HepG2 (cell line): ENCODE results near the gene USP36. TPM values are rescaled to one million over a fixed set of nuclear protein-coding genes. Genes with fewer than 3 reads are reported as not detected.

Experiments
- AGO2 ChIP-seq: fragments of 200-400 bp; formaldehyde crosslinking; optimal IDR thresholded peaks from 2 replicates; pipeline ENCODE3; 2017; ENCODE audit warnings: mild to moderate bottlenecking, low read depth, low read length, moderate library complexity
- ELF1 ChIP-seq: sonication (generic); formaldehyde crosslinking; IDR thresholded peaks from 2 replicates; pipeline ENCODE4 v1.4.0; 2020; ENCODE audit warnings: missing genetic modification reagents
- GATAD1 ChIP-seq: IDR thresholded peaks from 2 replicates; pipeline ENCODE4 v1.6.1; 2016; ENCODE audit warnings: missing genetic modification reagents, missing compliant biosample characterization
- HOXA5 ChIP-seq: sonication (generic); formaldehyde crosslinking; IDR thresholded peaks from 2 replicates; pipeline ENCODE4 v1.4.0; 2020; ENCODE audit warnings: missing genetic modification reagents
- KAT8 ChIP-seq: IDR thresholded peaks from 2 replicates; pipeline ENCODE4 v1.6.1; 2016; ENCODE audit warnings: missing genetic modification reagents, missing compliant biosample characterization
- KLF11 ChIP-seq: IDR thresholded peaks from 2 replicates; pipeline ENCODE4 v1.6.1; 2016; ENCODE audit warnings: missing compliant biosample characterization
- KMT2A ChIP-seq: sonication (generic); formaldehyde crosslinking; IDR thresholded peaks from 2 replicates; pipeline ENCODE4 v1.4.0; 2020; ENCODE audit warnings: missing genetic modification reagents
- MXD1 ChIP-seq: sonication (generic); formaldehyde crosslinking; IDR thresholded peaks from 2 replicates; pipeline ENCODE4 v1.4.0; 2020; ENCODE audit warnings: mild to moderate bottlenecking, missing genetic modification reagents
- NFAT5 ChIP-seq: sonication (generic); formaldehyde crosslinking; IDR thresholded peaks from 2 replicates; pipeline ENCODE4 v1.4.0; 2020; ENCODE audit warnings: missing genetic modification reagents
- NFKBIZ ChIP-seq: IDR thresholded peaks from 2 replicates; pipeline ENCODE4 v1.6.1; 2018; ENCODE audit warnings: missing genetic modification reagents, missing compliant biosample characterization
- RBM22 ChIP-seq: fragments of 200-400 bp; formaldehyde crosslinking; optimal IDR thresholded peaks from 2 replicates; pipeline ENCODE3; 2017; ENCODE audit warnings: mild to moderate bottlenecking, low read length, moderate library complexity
- RERE ChIP-seq: IDR thresholded peaks from 2 replicates; pipeline ENCODE4 v1.6.1; 2016; ENCODE audit warnings: low read depth, missing genetic modification reagents, missing compliant biosample characterization
- TSC22D2 ChIP-seq: sonication (generic); formaldehyde crosslinking; IDR thresholded peaks from 2 replicates; pipeline ENCODE4 v1.5.1; 2020; ENCODE audit warnings: missing genetic modification reagents, mild to moderate bottlenecking, borderline replicate concordance
- XRCC5 ChIP-seq: fragments of 200-400 bp; formaldehyde crosslinking; optimal IDR thresholded peaks from 2 replicates; pipeline ENCODE3; 2017; ENCODE audit warnings: mild to moderate bottlenecking, low read length
- ZNF589 ChIP-seq: sonication (generic); formaldehyde crosslinking; conservative IDR thresholded peaks from 2 replicates; pipeline ENCODE4 v1.8.0; 2022; ENCODE audit warnings: mild to moderate bottlenecking, moderate library complexity, missing genetic modification reagents
- ZNF761 ChIP-seq: sonication (generic); formaldehyde crosslinking; conservative IDR thresholded peaks from 2 replicates; pipeline ENCODE4 v1.4.0; 2020; ENCODE audit warnings: mild to moderate bottlenecking, missing genetic modification reagents
- ZNF841 ChIP-seq: sonication (generic); formaldehyde crosslinking; IDR thresholded peaks from 2 replicates; pipeline ENCODE4 v1.8.1; 2023; ENCODE audit warnings: missing genetic modification reagents, borderline replicate concordance
- polyA plus RNA-seq, 8 experiments: library from polyadenylated mRNA; depleted of rRNA in 3 of 8; stranded (reverse) in 7 of 8; unstranded in 1 of 8; fragments of >200 nt; fragmentation: Illumina TruSeq in 4 of 8; extraction: Trizol in 4 of 8; gene quantifications; 2 replicates each; pipeline versions ENCODE4 v1.2.1 to v1.2.3, GENCODE V29; 2011 to 2016; ENCODE audit warnings: low read depth in 4 of 8, missing spikeins in 1 of 8, mixed read lengths in 1 of 8; ENCODE audit not compliant: insufficient read depth in 1 of 8
- total RNA-seq, 5 experiments: library from RNA; depleted of rRNA; stranded (reverse); fragments of >200 nt; fragmentation: Illumina TruSeq; extraction: Trizol; gene quantifications; 2 replicates each; pipeline ENCODE4 v1.2.3, GENCODE V29; 2016; ENCODE audit warnings: low read depth in 1 of 5

The USP36 gene
- total and polyA plus RNA-seq, 2 of the 13 experiments (the other 11 are each of a cell fraction or from before 2014, with no cell fraction given), result 29.6 to 45.9 TPM

- TF ChIP-seq AGO2, result no peak
- no peak for TF ChIP-seq NFAT5 (CRISPR knock-in tag)
- peak; percentile 42; the same call in 1 of the 2 replicates for TF ChIP-seq ZNF589 (CRISPR knock-in tag)
- peak; percentile 80 for TF ChIP-seq RBM22
- peak; percentile 42 for TF ChIP-seq XRCC5
- TF ChIP-seq TSC22D2 (CRISPR knock-in tag), result peak; percentile 78
- TF ChIP-seq HOXA5 (CRISPR knock-in tag), result peak; percentile 32; the same call in 1 of the 2 replicates
- TF ChIP-seq KLF11, result 0 out of 2 replicates have a peak, but pooled peaks have one; percentile 41
- TF ChIP-seq KAT8 (CRISPR knock-in tag), result peak; percentile 39; the same call in 1 of the 2 replicates
- no peak for TF ChIP-seq RERE
- TF ChIP-seq MXD1 (CRISPR knock-in tag), result no peak
- TF ChIP-seq ELF1, result no peak
- TF ChIP-seq NFKBIZ (CRISPR knock-in tag), result no peak
- TF ChIP-seq ZNF761 (CRISPR knock-in tag), result 0 out of 2 replicates have a peak, but pooled peaks have one; percentile 23
- TF ChIP-seq GATAD1, result peak; percentile 31; the same call in 1 of the 2 replicates
- no peak for TF ChIP-seq ZNF841 (CRISPR knock-in tag)
- peak; percentile 75 for TF ChIP-seq KMT2A (CRISPR knock-in tag)
Measured at GRCh38 chr17:78831688-78832540, 8.7 kb downstream of the USP36 start (continued).
